HTERT RPE-1 (cell line): ENCODE data around the gene CPN1.

Source experiments
- in situ Hi-C: fragments of 300-500 bp; cut with MboI; formaldehyde crosslinking; loops from 4 replicates; pipeline ENCODE4 v1.14.3; 2020; ENCODE audit warnings: low sequenced_read_pairs

The CPN1 gene

GRCh38 chr10:99999319-100000108, 82.2 kb downstream of the CPN1 start:
- in situ Hi-C loops, result no loop called here

GRCh38 chr10:99998889-99999288, 82.8 kb downstream of the CPN1 start:
- in situ Hi-C loops, result no loop called here

- in situ Hi-C loops, result no loop called here
Measured at GRCh38 chr10:99996671-99997648, 84.7 kb downstream of the CPN1 start.

- in situ Hi-C loops, result no loop called here
Measured at GRCh38 chr10:99995713-99996112, 86.0 kb downstream of the CPN1 start.

- in situ Hi-C loops, result no loop called here
Measured at GRCh38 chr10:99995269-99995668, 86.4 kb downstream of the CPN1 start.

GRCh38 chr10:99994801-99995200, 86.9 kb downstream of the CPN1 start:
- in situ Hi-C loops, result no loop called here

- in situ Hi-C loops, result no loop called here
Measured at GRCh38 chr10:99993701-99994689, 87.7 kb downstream of the CPN1 start.
